Chondrocyte (in vitro differentiated cells): ENCODE data around the gene NPBWR2. TPM values are rescaled to one million over a fixed set of nuclear protein-coding genes. Genes with fewer than 3 reads are reported as not detected.
"Not testable (repeated sequence)": the region's sequence is repeated elsewhere in the genome, so short reads cannot be mapped to it uniquely, and the experiment has no call there.

ENCODE experiments used
- DNase-seq: peaks from one replicate; pipeline ENCODE4 v3.0.0; 2021; ENCODE audit warnings: mixed read lengths, low spot score
- H3K27ac Mint-ChIP-seq: one replicate; pipeline ENCODE4 v1.8.0; 2021; ENCODE audit warnings: mild to moderate bottlenecking, moderate library complexity, mixed read lengths; ENCODE audit not compliant: unreplicated experiment
- H3K27me3 Mint-ChIP-seq: 2 replicates; pipeline ENCODE4 v1.8.0; 2021; ENCODE audit warnings: low read depth, mixed read lengths
- H3K36me3 Mint-ChIP-seq: 2 replicates; pipeline ENCODE4 v1.8.0; 2021; ENCODE audit warnings: low read depth, mixed read lengths
- H3K4me1 Mint-ChIP-seq: 2 replicates; pipeline ENCODE4 v1.8.0; 2021; ENCODE audit warnings: low read depth, mild to moderate bottlenecking, mixed read lengths
- H3K4me3 Mint-ChIP-seq: one replicate; pipeline ENCODE4 v1.8.0; 2021; ENCODE audit warnings: mild to moderate bottlenecking, moderate library complexity, mixed read lengths; ENCODE audit not compliant: unreplicated experiment
- H3K9me3 Mint-ChIP-seq: 2 replicates; pipeline ENCODE4 v1.8.0; 2021; ENCODE audit warnings: low read depth, mixed read lengths
- total RNA-seq: library from RNA; stranded (reverse); gene quantifications from 3 replicates; pipeline ENCODE4 v1.2.1, GENCODE V29; 2021
- TF ChIP-seq, protein P1 (sequence below): fragments of 200-600 bp; sonication (generic); IDR thresholded peaks from 2 replicates; pipeline ENCODE4 v1.5.0; 2021; ENCODE audit warnings: antibody characterized with exemption, mild to moderate bottlenecking, moderate library complexity

Gene NPBWR2
- total RNA-seq, 1 donor from 2014 or later = not detected

DNA sequence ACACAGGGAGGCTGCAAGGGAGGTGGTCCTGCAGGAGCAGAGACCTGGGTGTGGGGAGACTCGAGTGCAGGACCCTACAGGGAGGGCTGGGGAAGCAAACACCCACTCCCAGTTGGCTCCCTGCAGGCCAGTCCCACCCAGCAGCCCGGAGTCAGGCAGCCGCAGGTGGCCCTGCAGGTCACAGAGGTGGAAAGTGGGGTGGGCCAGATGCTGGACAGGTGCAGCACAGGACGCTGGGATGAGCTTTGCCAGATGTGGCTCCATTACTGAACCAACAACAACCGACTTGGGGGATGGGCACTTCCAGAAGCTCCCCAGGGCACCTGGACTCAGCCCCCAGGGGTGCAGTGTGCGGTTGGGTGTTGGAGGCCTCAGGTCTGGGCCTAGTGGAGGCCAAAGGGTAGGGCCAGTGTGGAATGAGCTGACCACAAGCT lies 30.2 kb upstream of the NPBWR2 start:
- H3K4me1 Mint-ChIP-seq = no peaks in the 10 kb centered on the region
- no peak overlapping the region for H3K27ac Mint-ChIP-seq
- no peaks in the 10 kb centered on the region for H3K36me3 Mint-ChIP-seq
- H3K9me3 Mint-ChIP-seq = no peaks in the 10 kb centered on the region
- DNase-seq = peak; percentile 83
- no peak overlapping the region for H3K4me3 Mint-ChIP-seq
- H3K27me3 Mint-ChIP-seq = peaks cover 29% of the 10 kb centered on the region
- TF ChIP-seq, protein P1, sequence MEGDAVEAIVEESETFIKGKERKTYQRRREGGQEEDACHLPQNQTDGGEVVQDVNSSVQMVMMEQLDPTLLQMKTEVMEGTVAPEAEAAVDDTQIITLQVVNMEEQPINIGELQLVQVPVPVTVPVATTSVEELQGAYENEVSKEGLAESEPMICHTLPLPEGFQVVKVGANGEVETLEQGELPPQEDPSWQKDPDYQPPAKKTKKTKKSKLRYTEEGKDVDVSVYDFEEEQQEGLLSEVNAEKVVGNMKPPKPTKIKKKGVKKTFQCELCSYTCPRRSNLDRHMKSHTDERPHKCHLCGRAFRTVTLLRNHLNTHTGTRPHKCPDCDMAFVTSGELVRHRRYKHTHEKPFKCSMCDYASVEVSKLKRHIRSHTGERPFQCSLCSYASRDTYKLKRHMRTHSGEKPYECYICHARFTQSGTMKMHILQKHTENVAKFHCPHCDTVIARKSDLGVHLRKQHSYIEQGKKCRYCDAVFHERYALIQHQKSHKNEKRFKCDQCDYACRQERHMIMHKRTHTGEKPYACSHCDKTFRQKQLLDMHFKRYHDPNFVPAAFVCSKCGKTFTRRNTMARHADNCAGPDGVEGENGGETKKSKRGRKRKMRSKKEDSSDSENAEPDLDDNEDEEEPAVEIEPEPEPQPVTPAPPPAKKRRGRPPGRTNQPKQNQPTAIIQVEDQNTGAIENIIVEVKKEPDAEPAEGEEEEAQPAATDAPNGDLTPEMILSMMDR = no peak

DNA sequence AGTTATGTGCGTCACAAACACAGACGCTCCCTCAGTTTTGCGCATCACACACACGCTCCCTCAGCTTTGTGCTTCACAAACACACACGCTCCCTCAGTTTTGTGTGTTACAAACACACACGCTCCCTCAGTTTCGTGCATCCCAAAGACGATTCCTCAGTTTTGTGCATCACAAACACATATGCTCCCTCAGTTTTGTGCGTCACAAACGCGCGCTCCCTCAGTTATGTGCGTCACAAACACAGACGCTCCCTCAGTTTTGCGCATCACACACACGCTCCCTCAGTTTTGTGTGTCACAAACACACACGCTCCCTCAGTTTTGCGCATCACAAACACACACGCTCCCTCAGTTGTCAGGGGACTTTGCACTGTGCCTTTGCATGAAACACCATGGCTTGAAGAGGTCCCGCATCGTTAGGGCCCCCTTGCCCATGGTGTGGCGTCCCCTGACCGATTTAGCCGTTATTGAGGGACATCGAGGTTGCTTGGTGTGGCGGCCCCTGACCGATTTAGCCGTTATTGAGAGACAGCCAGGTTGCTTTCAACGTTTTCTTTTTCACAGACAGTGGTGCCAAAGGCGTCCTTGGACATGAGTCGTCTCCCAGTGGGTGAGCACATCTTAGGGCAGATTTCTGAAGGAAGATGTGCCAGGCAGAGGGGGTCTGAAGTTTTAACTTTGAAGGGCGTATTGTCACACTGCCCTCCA lies 28.8 kb upstream of the NPBWR2 start:
- TF ChIP-seq, protein P1 = no peak
- DNase-seq = peak; percentile 29
- H3K4me3 Mint-ChIP-seq = no peak overlapping the region
- H3K36me3 Mint-ChIP-seq = no peaks in the 10 kb centered on the region
- no peaks in the 10 kb centered on the region for H3K4me1 Mint-ChIP-seq
- H3K27ac Mint-ChIP-seq = no peak overlapping the region
- H3K9me3 Mint-ChIP-seq = no peaks in the 10 kb centered on the region
- H3K27me3 Mint-ChIP-seq = peaks cover 21% of the 10 kb centered on the region

DNA sequence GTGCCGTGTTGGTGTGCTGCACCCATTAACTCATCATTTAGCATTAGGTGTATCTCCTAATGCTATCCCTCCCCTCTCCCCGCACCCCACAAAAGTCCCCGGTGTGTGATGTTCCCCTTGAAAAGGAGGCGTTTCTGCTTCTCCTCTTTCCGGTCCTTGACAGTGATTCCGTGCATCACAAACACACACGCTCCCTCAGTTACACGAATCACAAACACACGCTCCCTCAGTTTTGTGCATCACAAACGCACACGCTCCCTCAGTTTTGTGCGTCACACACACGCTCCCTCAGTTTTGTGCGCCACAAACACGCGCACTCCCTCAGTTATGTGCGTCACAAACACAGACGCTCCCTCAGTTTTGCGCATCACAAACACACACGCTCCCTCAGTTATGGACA lies 27.4 kb upstream of the NPBWR2 start:
- H3K4me3 Mint-ChIP-seq = not testable (repeated sequence)
- peak; percentile 22 for DNase-seq

DNA sequence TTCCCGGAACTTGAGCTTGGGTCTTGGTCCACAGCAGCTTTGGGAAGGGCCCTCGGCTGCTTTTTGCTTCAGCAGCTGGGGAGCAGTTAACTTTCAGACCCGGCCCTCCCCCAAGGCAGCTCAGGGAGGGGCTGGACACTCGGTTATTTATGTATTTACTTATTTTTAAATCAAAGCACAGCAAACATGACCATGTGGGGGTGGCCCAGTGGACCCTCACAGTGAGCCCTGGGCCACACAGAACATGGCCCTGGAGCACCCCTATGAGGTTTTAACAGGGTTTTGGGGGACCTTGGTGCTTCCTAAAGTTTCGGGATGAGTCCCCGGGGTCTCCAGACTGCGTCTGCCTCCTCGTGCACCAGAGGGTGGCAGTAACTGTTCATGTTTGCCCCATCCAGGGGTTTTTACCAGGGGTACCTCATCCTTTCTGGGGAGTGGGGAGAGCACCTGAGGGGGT lies 26.6 kb upstream of the NPBWR2 start:
- no peaks in the 10 kb centered on the region for H3K9me3 Mint-ChIP-seq
- H3K4me1 Mint-ChIP-seq = no peaks in the 10 kb centered on the region
- DNase-seq = peak; percentile 34

More for the DNA sequence above, 27.4 kb upstream of the NPBWR2 start:
- peaks cover 21% of the 10 kb centered on the region for H3K27me3 Mint-ChIP-seq
- H3K36me3 Mint-ChIP-seq, H3K4me1 Mint-ChIP-seq, H3K9me3 Mint-ChIP-seq, H3K27ac Mint-ChIP-seq: not testable (repeated sequence)

DNA sequence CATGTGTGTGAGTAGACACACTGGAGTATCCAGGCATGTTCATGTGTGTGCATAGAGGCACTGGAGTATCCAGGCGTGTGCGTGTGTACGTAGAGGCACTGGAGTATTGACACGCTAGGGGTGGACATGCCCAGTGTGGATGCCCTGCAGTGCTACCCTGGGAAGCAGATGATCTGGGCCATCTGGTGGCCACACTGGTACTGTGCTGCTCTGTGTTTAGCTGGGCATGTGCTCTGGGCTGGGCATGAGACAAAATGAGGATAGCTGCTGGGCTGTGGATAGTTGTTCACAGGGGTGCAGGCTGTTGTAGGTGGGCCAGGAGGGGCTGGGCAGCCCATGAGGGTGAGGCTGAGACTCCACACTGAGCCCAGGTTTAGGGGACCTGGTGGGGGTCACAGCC lies 24.0 kb upstream of the NPBWR2 start:
- peak; percentile 47 for DNase-seq

More for the DNA sequence above, 26.6 kb upstream of the NPBWR2 start:
- Mint-ChIP-seq H3K27me3 (peaks cover 26% of the 10 kb centered on the region), H3K4me3 (no peak overlapping the region), H3K36me3 (no peaks in the 10 kb centered on the region), H3K27ac (no peak overlapping the region)
- TF ChIP-seq, protein P1 = peak; percentile 57

More for the DNA sequence above, 24.0 kb upstream of the NPBWR2 start:
- Mint-ChIP-seq H3K9me3 (peaks cover 6% of the 10 kb centered on the region), H3K4me3 (no peak overlapping the region), H3K4me1 (no peaks in the 10 kb centered on the region), H3K27me3 (peaks cover 38% of the 10 kb centered on the region), H3K27ac (no peak overlapping the region), H3K36me3 (peaks cover 4% of the 10 kb centered on the region)
- TF ChIP-seq, protein P1 = peak; percentile 56
